Esophagus muscularis mucosa (tissue), 4 donors: ENCODE measurements around the gene ARL4C. TPM values are rescaled to one million over a fixed set of nuclear protein-coding genes. Genes with fewer than 3 reads are reported as not detected.

Source experiments
- DNase-seq: peaks from one replicate; pipeline ENCODE4 v3.0.0-alpha.2; 2017; ENCODE audit errors: extremely low spot score
- H3K27ac ChIP-seq, 4 donors: fragments of 200-600 bp; sonication (generic); replicated peaks in 1 of 4; 1 replicate in 3 of 4; 2 replicates in 1 of 4; pipeline ENCODE4 v1.5.1; 2016 to 2019; ENCODE audit warnings: mild to moderate bottlenecking in 1 of 4
- H3K27me3 ChIP-seq, 4 donors: fragments of 200-600 bp; sonication (generic); one replicate each; pipeline versions ENCODE4 v1.5.1 to v1.6.0; 2016 to 2019
- H3K36me3 ChIP-seq, 4 donors: fragments of 200-600 bp; sonication (generic); one replicate each; pipeline ENCODE4 v1.5.1; 2016 to 2019
- H3K4me1 ChIP-seq, 4 donors: fragments of 200-600 bp; sonication (generic); one replicate each; pipeline ENCODE4 v1.5.1; 2016 to 2019
- H3K4me3 ChIP-seq, 4 donors: fragments of 200-600 bp; sonication (generic); 1 replicate in 2 of 4; 2 replicates in 2 of 4; pipeline ENCODE4 v1.5.1; 2016 to 2019; ENCODE audit warnings: mild to moderate bottlenecking in 4 of 4, moderate library complexity in 1 of 4
- H3K9me3 ChIP-seq, 4 donors: fragments of 200-600 bp; sonication (generic); 1 replicate in 3 of 4; 2 replicates in 1 of 4; pipeline ENCODE4 v1.5.1; 2016 to 2019
- CTCF ChIP-seq, 3 experiments: fragments of 200-600 bp in 2 of 3; fragments of 450-650 bp in 1 of 3; sonication (generic) in 2 of 3; IDR thresholded peaks; one replicate each; pipeline ENCODE4 v1.5.1; 2017 to 2019; ENCODE audit warnings: antibody characterized with exemption in 3 of 3, mild to moderate bottlenecking in 2 of 3, moderate library complexity in 1 of 3
- EP300 ChIP-seq: sonication (generic); formaldehyde crosslinking; IDR thresholded peaks from one replicate; pipeline ENCODE4 v1.6.1; 2017; ENCODE audit warnings: antibody characterized with exemption
- POLR2A ChIP-seq: fragments of 450-650 bp; IDR thresholded peaks from one replicate; pipeline ENCODE4 v1.6.1; 2017; ENCODE audit warnings: antibody characterized with exemption, moderate library complexity, mild to moderate bottlenecking, low read depth
- POLR2AphosphoS5 ChIP-seq, 2 donors: sonication (generic); formaldehyde crosslinking; IDR thresholded peaks; one replicate each; pipeline ENCODE4 v1.6.1; 2017; ENCODE audit warnings: antibody characterized with exemption in 2 of 2
- WGBS: methylation state at CpG from one replicate; pipeline ENCODE4 v1.1.5; 2018; 5-methylcytosine and 5-hydroxymethylcytosine counted together
- intact Hi-C: fragments of 100-400 bp; cut with DNase I; formaldehyde crosslinking; loops from one replicate; pipeline ENCODE4 v1.15.1; 2023
- total RNA-seq, 4 donors: library from RNA; depleted of rRNA; stranded (reverse); fragments of >200 nt; gene quantifications; one replicate each; pipeline versions ENCODE4 v1.1.0 to v1.2.1, GENCODE V29; 2016

ARL4C gene
- total RNA-seq, 4 donors from 2014 or later = 3.6 to 16.4 (median 5.4) TPM

GRCh38 chr2:234490271-234491091, 6.4 kb downstream of the ARL4C start:
- no peaks in the 10 kb centered on the region for H3K36me3 ChIP-seq
- H3K27me3 ChIP-seq = peaks cover 0 to 52% (median 4%) of the 10 kb centered on the region in 4 donors
- no peak for DNase-seq
- 79% methylated on average over 15 of the region's 15 CpGs for WGBS
- H3K4me1 ChIP-seq = peaks cover 5 to 8% (median 7%) of the 10 kb centered on the region in 4 donors
- H3K4me3 ChIP-seq = no peak overlapping the region
- no peaks in the 10 kb centered on the region for H3K9me3 ChIP-seq
- TF ChIP-seq POLR2A = no peak
- TF ChIP-seq EP300 = no peak
- no peak for TF ChIP-seq POLR2AphosphoS5 (IDR thresholded peaks at IDR 0.05)
- no peak for TF ChIP-seq CTCF (IDR thresholded peaks at IDR 0.05)
- no peak overlapping the region for H3K27ac ChIP-seq
- intact Hi-C loops = no loop called here

- Histone ChIP-seq H3K27ac (no peak overlapping the region), H3K4me1 (no peaks in the 10 kb centered on the region), H3K27me3 (peaks cover 0 to 39% (median 2%) of the 10 kb centered on the region in 4 donors), H3K9me3 (no peaks in the 10 kb centered on the region), H3K4me3 (no peak overlapping the region), H3K36me3 (no peaks in the 10 kb centered on the region)
- no peak for TF ChIP-seq CTCF (IDR thresholded peaks at IDR 0.05)
- TF ChIP-seq POLR2AphosphoS5 (IDR thresholded peaks at IDR 0.05) = no peak
- TF ChIP-seq POLR2A = no peak
- no peak for TF ChIP-seq EP300
- intact Hi-C loops = no loop called here
- DNase-seq = no peak
- 62% methylated on average over 8 of the region's 8 CpGs for WGBS
Measured at GRCh38 chr2:234488913-234489451, 7.9 kb downstream of the ARL4C start.

- H3K27me3 ChIP-seq = peaks cover 0 to 39% (median 2%) of the 10 kb centered on the region in 4 donors
- no peak for DNase-seq
- no peaks in the 10 kb centered on the region for H3K36me3 ChIP-seq
- no peaks in the 10 kb centered on the region for H3K4me1 ChIP-seq
- intact Hi-C loops = no loop called here
- H3K27ac ChIP-seq = no peak overlapping the region
- H3K9me3 ChIP-seq = no peaks in the 10 kb centered on the region
- H3K4me3 ChIP-seq = no peak overlapping the region
- no peak for TF ChIP-seq POLR2A
- TF ChIP-seq POLR2AphosphoS5 (IDR thresholded peaks at IDR 0.05) = no peak
- TF ChIP-seq EP300 = no peak
- no peak for TF ChIP-seq CTCF (IDR thresholded peaks at IDR 0.05)
- 83% methylated on average over 1 of the region's 1 CpG for WGBS
Measured at GRCh38 chr2:234488486-234488885, 8.4 kb downstream of the ARL4C start.

- 69% methylated on average over 3 of the region's 3 CpGs for WGBS
- no peak for TF ChIP-seq POLR2A
- no peak for TF ChIP-seq EP300
- TF ChIP-seq CTCF (IDR thresholded peaks at IDR 0.05) = no peak
- no peak for TF ChIP-seq POLR2AphosphoS5 (IDR thresholded peaks at IDR 0.05)
- Histone ChIP-seq H3K9me3 (no peaks in the 10 kb centered on the region), H3K4me1 (no peaks in the 10 kb centered on the region), H3K27me3 (peaks cover 0 to 28% (median 2%) of the 10 kb centered on the region in 4 donors), H3K36me3 (no peaks in the 10 kb centered on the region), H3K4me3 (no peak overlapping the region), H3K27ac (no peak overlapping the region)
- DNase-seq = no peak
- intact Hi-C loops = no loop called here
Measured at GRCh38 chr2:234487356-234487755, 9.5 kb downstream of the ARL4C start.
